Measurements from ENCODE around the gene ZBTB46. TPM values are rescaled to one million over a fixed set of nuclear protein-coding genes. Genes with fewer than 3 reads are reported as not detected.

The ZBTB46 gene
- total RNA-seq, 1 experiment from 2014 or later: 3.6 TPM

- Histone ChIP-seq H4K20me1 (ENCODE audit: insufficient read depth) (peaks cover 22% of the 10 kb centered on the region), H3K27me3 (ENCODE audit: insufficient read depth, low read depth) (no peaks in the 10 kb centered on the region), H3K4me1 (replicated peaks; ENCODE audit: insufficient read depth) (peaks cover 10% of the 10 kb centered on the region; the same call in 1 of the 2 replicates), H3F3A (ENCODE audit: insufficient read depth, low read depth) (no peaks in the 10 kb centered on the region; the same call in 1 of the 2 replicates), H3K9me2 (ENCODE audit: insufficient read depth) (no peaks in the 10 kb centered on the region), H3K79me2 (ENCODE audit: low read depth) (peaks cover 89% of the 10 kb centered on the region), H3K9me3 (ENCODE audit: insufficient read depth, low read depth) (no peaks in the 10 kb centered on the region), H3K4me3 (no peak overlapping the region), H3K36me3 (ENCODE audit: low read depth) (peaks cover 40% of the 10 kb centered on the region), H2AFZ (no peak overlapping the region), H3K4me2 (no peak overlapping the region), H3K27ac (no peak overlapping the region)
- TF ChIP-seq EZH2 (IDR thresholded peaks at IDR 0.05; ENCODE audit: low read depth): no peak
- TF ChIP-seq CTCF (conservative IDR thresholded peaks at IDR 0.05): no peak
- ChIA-PET CTCF (no interaction called here), POLR2A (ENCODE audit: unreplicated experiment) (interaction anchor here (0.7 kb wide), 1 partner anchor 62 kb away, joined by 4 read pairs; no protein-coding TSS in a partner anchor)
- intact Hi-C loops (cut with micrococcal nuclease; ENCODE audit: unreplicated experiment): no loop called here
- peak in 1 of 2 experiments; percentile 8 for DNase-seq
- BruUV-seq (replicated peaks): no TSS peak
Observed at GRCh38 chr20:63712191-63712590, 118.9 kb downstream of the ZBTB46 start.

GRCh38 chr20:63711085-63711645, 119.9 kb downstream of the ZBTB46 start:
- ChIA-PET CTCF (interaction anchor here (0.6 kb wide), 1 partner anchor 173 kb away, joined by 6 read pairs; no protein-coding TSS in a partner anchor), POLR2A (ENCODE audit: unreplicated experiment) (interaction anchor here (0.6 to 0.7 kb wide), 2 partner anchors 13 to 169 kb away, joined by 3 to 11 read pairs; no protein-coding TSS in a partner anchor)
- Histone ChIP-seq H3K4me3 (no peak overlapping the region), H3K27me3 (ENCODE audit: insufficient read depth, low read depth) (no peaks in the 10 kb centered on the region), H3K79me2 (ENCODE audit: low read depth) (peaks cover 91% of the 10 kb centered on the region), H3K4me2 (no peak overlapping the region), H3K36me3 (ENCODE audit: low read depth) (peaks cover 40% of the 10 kb centered on the region), H3K4me1 (replicated peaks; ENCODE audit: insufficient read depth) (peaks cover 15% of the 10 kb centered on the region), H3F3A (ENCODE audit: insufficient read depth, low read depth) (no peaks in the 10 kb centered on the region; the same call in 1 of the 2 replicates), H3K9me2 (ENCODE audit: insufficient read depth) (no peaks in the 10 kb centered on the region), H3K27ac (no peak overlapping the region), H4K20me1 (ENCODE audit: insufficient read depth) (peaks cover 22% of the 10 kb centered on the region), H3K9me3 (ENCODE audit: insufficient read depth, low read depth) (no peaks in the 10 kb centered on the region), H2AFZ (no peak overlapping the region)
- no TSS peak for BruUV-seq (replicated peaks)
- TF ChIP-seq CTCF (conservative IDR thresholded peaks at IDR 0.05) (no peak), EZH2 (IDR thresholded peaks at IDR 0.05; ENCODE audit: low read depth) (no peak)
- intact Hi-C loops (cut with micrococcal nuclease; ENCODE audit: unreplicated experiment): no loop called here
- DNase-seq: peak in 1 of 2 experiments; percentile 17

GRCh38 chr20:63709149-63709527, 121.9 kb downstream of the ZBTB46 start:
- Histone ChIP-seq H3K27me3 (ENCODE audit: insufficient read depth, low read depth) (no peaks in the 10 kb centered on the region), H3K4me2 (peak overlapping the region; percentile 97), H4K20me1 (ENCODE audit: insufficient read depth) (peaks cover 17% of the 10 kb centered on the region; the same call in 1 of the 2 replicates), H3K79me2 (ENCODE audit: low read depth) (peaks cover 87% of the 10 kb centered on the region), H3K9me2 (ENCODE audit: insufficient read depth) (no peaks in the 10 kb centered on the region), H3K27ac (no peak overlapping the region), H3F3A (ENCODE audit: insufficient read depth, low read depth) (no peaks in the 10 kb centered on the region; the same call in 1 of the 2 replicates), H3K9me3 (ENCODE audit: insufficient read depth, low read depth) (no peaks in the 10 kb centered on the region), H2AFZ (no peak overlapping the region), H3K36me3 (ENCODE audit: low read depth) (peaks cover 47% of the 10 kb centered on the region), H3K4me3 (peak overlapping the region; percentile 96), H3K4me1 (replicated peaks; ENCODE audit: insufficient read depth) (peaks cover 18% of the 10 kb centered on the region)
- DNase-seq: no peak
- ChIA-PET CTCF (interaction anchor here (0.6 kb wide), 1 partner anchor 355 kb away, joined by 8 read pairs; no protein-coding TSS in a partner anchor), POLR2A (ENCODE audit: unreplicated experiment) (no interaction called here)
- BruUV-seq (replicated peaks): TSS peak; percentile 57
- no peak for TF ChIP-seq CTCF (conservative IDR thresholded peaks at IDR 0.05)
- no peak for TF ChIP-seq EZH2 (IDR thresholded peaks at IDR 0.05; ENCODE audit: low read depth)
- intact Hi-C loops (cut with micrococcal nuclease; ENCODE audit: unreplicated experiment): loop anchor here (5.0 kb wide), 1 partner anchor 263 kb away; no protein-coding TSS in a partner anchor
